Measurements from ENCODE around the gene PCDHA10. TPM values are rescaled to one million over a fixed set of nuclear protein-coding genes. Genes with fewer than 3 reads are reported as not detected.

The PCDHA10 gene
- total and polyA plus RNA-seq, 12 donors = under 0.01 to 0.37 (median 0.07) TPM; not detected in 4

DNA sequence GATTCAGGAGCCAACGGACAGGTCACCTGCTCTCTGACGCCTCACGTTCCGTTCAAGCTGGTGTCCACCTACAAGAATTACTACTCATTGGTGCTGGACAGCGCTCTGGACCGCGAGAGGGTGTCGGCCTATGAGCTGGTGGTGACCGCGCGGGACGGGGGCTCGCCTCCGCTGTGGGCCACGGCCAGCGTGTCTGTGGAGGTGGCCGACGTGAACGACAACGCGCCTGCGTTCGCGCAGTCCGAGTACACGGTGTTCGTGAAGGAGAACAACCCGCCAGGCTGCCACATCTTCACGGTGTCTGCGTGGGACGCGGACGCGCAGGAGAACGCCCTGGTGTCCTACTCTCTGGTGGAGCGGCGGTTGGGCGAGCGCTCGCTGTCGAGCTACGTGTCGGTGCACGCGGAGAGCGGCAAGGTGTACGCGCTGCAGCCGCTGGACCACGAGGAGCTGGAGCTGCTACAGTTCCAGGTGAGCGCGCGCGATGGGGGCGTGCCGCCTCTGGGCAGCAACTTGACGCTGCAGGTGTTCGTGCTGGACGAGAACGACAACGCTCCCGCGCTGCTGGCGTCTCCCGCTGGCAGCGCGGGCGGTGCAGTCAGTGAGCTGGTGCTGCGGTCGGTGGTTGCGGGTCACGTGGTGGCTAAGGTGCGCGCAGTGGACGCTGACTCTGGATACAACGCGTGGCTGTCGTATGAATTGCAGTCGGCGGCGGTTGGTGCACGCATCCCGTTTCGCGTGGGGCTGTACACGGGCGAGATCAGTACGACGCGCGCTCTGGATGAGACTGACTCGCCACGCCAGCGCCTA lies 1.7 kb downstream of the PCDHA10 start:
- intact Hi-C loops (cut with DNase I) = no loop called here
- TF ChIP-seq, protein P1, sequence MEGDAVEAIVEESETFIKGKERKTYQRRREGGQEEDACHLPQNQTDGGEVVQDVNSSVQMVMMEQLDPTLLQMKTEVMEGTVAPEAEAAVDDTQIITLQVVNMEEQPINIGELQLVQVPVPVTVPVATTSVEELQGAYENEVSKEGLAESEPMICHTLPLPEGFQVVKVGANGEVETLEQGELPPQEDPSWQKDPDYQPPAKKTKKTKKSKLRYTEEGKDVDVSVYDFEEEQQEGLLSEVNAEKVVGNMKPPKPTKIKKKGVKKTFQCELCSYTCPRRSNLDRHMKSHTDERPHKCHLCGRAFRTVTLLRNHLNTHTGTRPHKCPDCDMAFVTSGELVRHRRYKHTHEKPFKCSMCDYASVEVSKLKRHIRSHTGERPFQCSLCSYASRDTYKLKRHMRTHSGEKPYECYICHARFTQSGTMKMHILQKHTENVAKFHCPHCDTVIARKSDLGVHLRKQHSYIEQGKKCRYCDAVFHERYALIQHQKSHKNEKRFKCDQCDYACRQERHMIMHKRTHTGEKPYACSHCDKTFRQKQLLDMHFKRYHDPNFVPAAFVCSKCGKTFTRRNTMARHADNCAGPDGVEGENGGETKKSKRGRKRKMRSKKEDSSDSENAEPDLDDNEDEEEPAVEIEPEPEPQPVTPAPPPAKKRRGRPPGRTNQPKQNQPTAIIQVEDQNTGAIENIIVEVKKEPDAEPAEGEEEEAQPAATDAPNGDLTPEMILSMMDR (IDR thresholded peaks at IDR 0.05) = no peak
- Histone ChIP-seq H3K27me3 (peaks cover 0 to 94% (median 39%) of the 10 kb centered on the region in 7 donors), H3K4me3 (no peak overlapping the region), H3K9me3 (peaks cover 0 to 56% (median 18%) of the 10 kb centered on the region in 11 donors), H3K27ac (no peak overlapping the region), H3K36me3 (no peaks in the 10 kb centered on the region), H3K4me1 (no peaks in the 10 kb centered on the region)
- WGBS, 2 donors = 39 to 60% methylated on average over 36 to 94 of the region's 94 CpGs
- no peak for ATAC-seq
- no peak for DNase-seq

DNA sequence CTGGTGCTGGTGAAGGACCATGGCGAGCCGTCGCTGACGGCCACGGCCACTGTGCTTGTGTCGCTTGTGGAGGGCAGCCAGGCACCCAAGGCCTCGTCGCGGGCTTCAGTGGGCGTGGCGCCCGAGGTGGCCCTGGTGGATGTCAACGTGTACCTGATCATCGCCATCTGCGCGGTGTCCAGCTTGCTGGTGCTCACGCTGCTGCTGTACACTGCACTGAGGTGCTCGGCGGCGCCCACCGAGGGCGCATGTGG lies 2.2 kb downstream of the PCDHA10 start:
- H3K36me3 ChIP-seq = no peaks in the 10 kb centered on the region
- H3K4me3 ChIP-seq = no peak overlapping the region
- TF ChIP-seq, protein P1 (IDR thresholded peaks at IDR 0.05) = no peak
- WGBS, 2 donors = 46 to 47% methylated on average over 18 to 22 of the region's 22 CpGs
- ATAC-seq = no peak
- no peak for DNase-seq
- no peak overlapping the region for H3K27ac ChIP-seq
- H3K4me1 ChIP-seq = no peaks in the 10 kb centered on the region
- intact Hi-C loops (cut with DNase I) = no loop called here
- peaks cover 0 to 94% (median 44%) of the 10 kb centered on the region in 7 donors for H3K27me3 ChIP-seq
- peaks cover 0 to 62% (median 18%) of the 10 kb centered on the region in 11 donors for H3K9me3 ChIP-seq

DNA sequence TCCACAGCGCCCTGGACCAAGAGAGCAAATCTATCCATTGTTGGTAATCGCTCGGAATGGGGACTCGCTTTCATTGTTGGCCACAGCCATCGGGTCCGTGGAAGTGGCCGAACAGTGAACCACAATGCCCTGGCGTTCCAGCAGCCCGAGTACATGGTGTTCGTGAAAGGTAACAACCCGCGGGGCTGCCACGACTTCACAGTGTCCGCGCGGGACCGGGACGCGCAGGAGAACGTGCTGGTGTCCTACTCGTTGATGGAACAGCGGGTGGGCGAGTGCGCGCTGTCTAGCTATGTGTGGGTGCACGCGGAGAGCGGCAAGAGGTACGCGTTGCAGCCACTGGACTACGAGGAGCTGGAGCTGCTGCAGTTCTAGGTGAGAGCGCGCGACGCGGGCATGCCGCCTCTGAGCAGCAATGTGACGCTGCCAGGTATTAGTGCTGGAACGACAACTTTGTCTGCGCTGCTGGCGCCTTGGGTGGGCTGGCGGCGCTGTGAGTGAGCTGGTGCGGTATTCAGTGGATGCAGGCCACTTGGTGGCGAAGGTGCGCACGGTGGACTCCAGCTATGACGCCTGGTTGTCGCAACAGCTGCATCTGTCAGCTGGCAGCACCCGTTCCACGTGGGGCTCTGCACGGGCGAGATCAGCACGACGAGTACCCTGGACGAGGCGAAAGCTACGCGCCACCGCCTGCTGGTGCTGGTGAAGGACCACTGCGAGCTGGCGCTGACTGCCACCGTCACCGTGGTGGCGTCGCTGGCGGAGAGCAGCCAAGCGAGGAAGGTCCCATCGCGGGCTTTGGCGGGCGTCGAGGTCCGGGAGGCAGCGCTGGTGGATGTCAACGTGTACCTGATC lies 7.0 kb downstream of the PCDHA10 start:
- DNase-seq (no peak), ATAC-seq (no peak)
- intact Hi-C loops (cut with DNase I) = loop anchor here in 1 of 10 donors (10.0 kb wide), 1 partner anchor 182 kb away; no protein-coding TSS in a partner anchor
- H3K9me3 ChIP-seq = peaks cover 0 to 55% (median 8%) of the 10 kb centered on the region in 11 donors
- H3K27me3 ChIP-seq = peaks cover 0 to 94% (median 35%) of the 10 kb centered on the region in 7 donors
- no peak overlapping the region for H3K4me3 ChIP-seq
- 31 to 40% methylated on average over 76 of the region's 76 CpGs for WGBS, 2 donors
- H3K4me1 ChIP-seq = no peaks in the 10 kb centered on the region
- no peaks in the 10 kb centered on the region for H3K36me3 ChIP-seq
- TF ChIP-seq, protein P1 (IDR thresholded peaks at IDR 0.05) = no peak
- H3K27ac ChIP-seq = no peak overlapping the region

DNA sequence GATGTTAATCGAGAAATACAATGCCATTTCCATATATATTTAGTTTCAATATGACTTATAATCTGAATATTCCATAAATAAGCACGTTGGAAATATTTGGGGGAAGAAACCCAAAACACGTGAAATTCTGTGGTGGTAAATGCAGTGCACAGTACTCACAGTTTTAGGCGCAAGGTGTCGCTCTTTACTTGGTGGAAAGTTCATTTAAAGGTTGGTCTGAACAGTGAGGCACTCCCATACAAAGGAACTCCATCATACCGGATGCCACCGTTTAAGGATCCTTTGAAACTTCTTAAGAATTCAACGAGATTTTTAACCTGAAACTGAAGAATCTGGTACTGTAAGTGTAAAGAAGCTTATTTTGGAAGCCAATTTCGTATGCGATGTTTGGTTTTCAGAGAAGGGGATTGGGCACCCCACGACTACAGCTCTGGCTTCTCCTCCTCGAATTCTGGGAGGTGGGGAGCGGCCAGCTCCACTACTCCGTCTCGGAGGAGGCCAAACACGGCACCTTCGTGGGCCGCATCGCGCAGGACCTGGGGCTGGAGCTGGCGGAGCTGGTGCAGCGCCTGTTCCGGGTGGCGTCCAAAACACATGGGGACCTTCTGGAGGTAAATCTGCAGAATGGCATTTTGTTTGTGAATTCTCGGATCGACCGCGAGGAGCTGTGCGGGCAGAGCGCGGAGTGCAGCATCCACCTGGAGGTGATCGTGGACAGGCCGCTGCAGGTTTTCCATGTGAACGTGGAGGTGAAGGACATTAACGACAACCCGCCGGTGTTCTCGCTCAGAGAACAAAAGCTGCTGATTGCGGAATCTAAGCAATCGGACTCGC lies 13.2 kb downstream of the PCDHA10 start, which contains the start of gene PCDHA11:
TSS of gene PCDHA11 (plus strand) at position 237 of the 834 bp plus-strand sequence. CDS start at position 384, 147 bp downstream.
- WGBS, 2 donors = 11 to 12% methylated on average over 41 of the region's 41 CpGs
- peaks cover 0 to 56% (median 13%) of the 10 kb centered on the region in 11 donors for H3K9me3 ChIP-seq
- no peak for ATAC-seq
- TF ChIP-seq, protein P1 (IDR thresholded peaks at IDR 0.05) = peak in 5 of 9 donors; percentile 15 to 41 (median 17)
- peaks cover 0 to 98% (median 42%) of the 10 kb centered on the region in 7 donors for H3K27me3 ChIP-seq
- H3K4me3 ChIP-seq = no peak within 1 kb of the TSS
- no peaks in the 10 kb centered on the region for H3K4me1 ChIP-seq
- intact Hi-C loops (cut with DNase I) = loop anchor here in 2 of 10 donors (5.0 to 10.0 kb wide), 2 partner anchors 173 to 176 kb away; no protein-coding TSS in a partner anchor
- H3K36me3 ChIP-seq = no peaks in the 10 kb centered on the region
- H3K27ac ChIP-seq = no peak within 1 kb of the TSS
- no peak for DNase-seq
